ENCODE data around the gene CCDC146.

CCDC146 gene

DNA sequence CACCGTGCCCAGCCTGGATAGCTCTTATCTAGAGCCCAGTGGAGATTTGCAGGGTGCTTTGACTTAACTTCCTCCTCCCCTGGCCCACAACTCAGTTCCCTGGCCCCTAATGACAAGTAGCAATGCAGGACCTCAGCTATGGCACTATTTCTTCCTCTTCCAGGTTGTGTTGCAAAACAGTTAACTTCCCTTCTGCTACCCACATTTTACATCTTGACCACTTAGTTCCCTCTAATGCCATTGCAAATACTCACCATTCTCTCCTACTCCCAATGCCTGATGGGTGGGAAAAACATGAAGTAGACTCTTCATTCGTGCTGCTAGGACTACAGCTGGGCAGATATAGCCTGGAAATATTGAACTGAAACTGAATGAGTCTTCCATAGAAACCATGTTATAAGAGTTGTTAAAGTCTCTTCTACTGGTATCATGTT, 116.3 kb downstream of the CCDC146 start:
- no peak for DNase-seq (ENCODE audit: low spot score)
- Histone ChIP-seq H3K4me1 (ENCODE audit: control insufficient read depth in 2 of 2, insufficient read depth in 1 of 2, low read depth in 1 of 2, low read length in 2 of 2) (peaks cover 2 to 3% of the 10 kb centered on the region in 2 donors), H3K23ac (ENCODE audit: low read depth, low read length, poor library complexity) (no peak overlapping the region), H2BK12ac (ENCODE audit: low read length) (no peak overlapping the region), H4K8ac (ENCODE audit: low read depth, low read length) (no peak overlapping the region), H3K14ac (ENCODE audit: low read length) (no peak overlapping the region), H3K18ac (ENCODE audit: low read length) (no peak overlapping the region), H2BK15ac (ENCODE audit: low read length) (no peak overlapping the region), H3K36me3 (replicated peaks in 1 of 2; ENCODE audit: control insufficient read depth in 2 of 2, insufficient read depth in 2 of 2, low read length in 2 of 2) (no peaks in the 10 kb centered on the region), H3K4me3 (ENCODE audit: low read length in 2 of 2) (no peak overlapping the region), H2BK5ac (ENCODE audit: low read length) (no peak overlapping the region), H3K9me3 (replicated peaks in 1 of 2; ENCODE audit: control insufficient read depth in 2 of 2, insufficient read depth in 1 of 2, low read depth in 1 of 2, low read length in 2 of 2) (no peaks in the 10 kb centered on the region), H2AK5ac (ENCODE audit: low read depth, low read length) (no peak overlapping the region), H3K4ac (ENCODE audit: low read length) (no peak overlapping the region), H3K79me1 (ENCODE audit: low read depth, low read length) (no peaks in the 10 kb centered on the region), H4K91ac (ENCODE audit: low read depth, low read length, poor library complexity) (no peak overlapping the region), H2BK120ac (ENCODE audit: low read depth, low read length) (no peak overlapping the region), H3K4me2 (ENCODE audit: insufficient read depth, low read length, poor library complexity, severe bottlenecking) (no peak overlapping the region), H3K27me3 (ENCODE audit: control insufficient read depth in 3 of 3, insufficient read depth in 3 of 3, low read depth in 1 of 3, low read length in 3 of 3) (peaks cover 0 to 1% (median 0%) of the 10 kb centered on the region in 3 experiments), H2AFZ (ENCODE audit: low read length) (no peak overlapping the region), H3K27ac (replicated peaks; ENCODE audit: low read length) (no peak overlapping the region), H3K9ac (ENCODE audit: low read depth, low read length, poor library complexity) (no peak overlapping the region)
- no CpG with 5 or more reads among the region's 2 CpGs for WGBS, 2 donors (ENCODE audit: extremely low coverage in 2 of 2, insufficient read length in 2 of 2, insufficient replicate concordance in 1 of 2)

GRCh38 chr7:77239471-77239870, 117.1 kb downstream of the CCDC146 start:
- H2AFZ ChIP-seq (ENCODE audit: low read length), result no peak overlapping the region
- no peaks in the 10 kb centered on the region for H3K79me1 ChIP-seq (ENCODE audit: low read depth, low read length)
- no peak overlapping the region for H3K18ac ChIP-seq (ENCODE audit: low read length)
- no peak overlapping the region for H2BK15ac ChIP-seq (ENCODE audit: low read length)
- no peak overlapping the region for H2BK5ac ChIP-seq (ENCODE audit: low read length)
- no peak overlapping the region for H2BK120ac ChIP-seq (ENCODE audit: low read depth, low read length)
- no peak overlapping the region for H3K4ac ChIP-seq (ENCODE audit: low read length)
- H3K9ac ChIP-seq (ENCODE audit: low read depth, low read length, poor library complexity), result no peak overlapping the region
- no peak overlapping the region for H2BK12ac ChIP-seq (ENCODE audit: low read length)
- DNase-seq (ENCODE audit: low spot score), result no peak
- WGBS, 2 donors (ENCODE audit: extremely low coverage in 2 of 2, insufficient read length in 2 of 2, insufficient replicate concordance in 1 of 2), result no CpG with 5 or more reads among the region's 3 CpGs
- H4K91ac ChIP-seq (ENCODE audit: low read depth, low read length, poor library complexity), result no peak overlapping the region
- peaks cover 2 to 3% of the 10 kb centered on the region in 2 donors for H3K4me1 ChIP-seq (ENCODE audit: control insufficient read depth in 2 of 2, insufficient read depth in 1 of 2, low read depth in 1 of 2, low read length in 2 of 2)
- H3K27ac ChIP-seq (replicated peaks; ENCODE audit: low read length), result no peak overlapping the region
- no peak overlapping the region for H4K8ac ChIP-seq (ENCODE audit: low read depth, low read length)
- H3K14ac ChIP-seq (ENCODE audit: low read length), result no peak overlapping the region
- H3K4me3 ChIP-seq (ENCODE audit: low read length in 2 of 2), result no peak overlapping the region
- no peak overlapping the region for H3K4me2 ChIP-seq (ENCODE audit: insufficient read depth, low read length, poor library complexity, severe bottlenecking)
- no peak overlapping the region for H2AK5ac ChIP-seq (ENCODE audit: low read depth, low read length)
- peaks cover 0 to 1% (median 0%) of the 10 kb centered on the region in 3 experiments for H3K27me3 ChIP-seq (ENCODE audit: control insufficient read depth in 3 of 3, insufficient read depth in 3 of 3, low read depth in 1 of 3, low read length in 3 of 3)
- H3K23ac ChIP-seq (ENCODE audit: low read depth, low read length, poor library complexity), result no peak overlapping the region
- H3K36me3 ChIP-seq (replicated peaks in 1 of 2; ENCODE audit: control insufficient read depth in 2 of 2, insufficient read depth in 2 of 2, low read length in 2 of 2), result no peaks in the 10 kb centered on the region
- no peaks in the 10 kb centered on the region for H3K9me3 ChIP-seq (replicated peaks in 1 of 2; ENCODE audit: control insufficient read depth in 2 of 2, insufficient read depth in 1 of 2, low read depth in 1 of 2, low read length in 2 of 2)

- WGBS, 2 donors (ENCODE audit: extremely low coverage in 2 of 2, insufficient read length in 2 of 2, insufficient replicate concordance in 1 of 2), result no CpG with 5 or more reads among the region's 2 CpGs
- no peak overlapping the region for H4K8ac ChIP-seq (ENCODE audit: low read depth, low read length)
Measured at GRCh38 chr7:77242068-77242467, 119.7 kb downstream of the CCDC146 start.

GRCh38 chr7:77242554-77242953, 120.1 kb downstream of the CCDC146 start:
- Histone ChIP-seq H2BK15ac (ENCODE audit: low read length) (no peak overlapping the region), H3K4ac (ENCODE audit: low read length) (no peak overlapping the region), H3K27me3 (ENCODE audit: control insufficient read depth in 3 of 3, insufficient read depth in 3 of 3, low read depth in 1 of 3, low read length in 3 of 3) (peaks cover 0 to 1% (median 0%) of the 10 kb centered on the region in 3 experiments), H3K79me1 (ENCODE audit: low read depth, low read length) (no peaks in the 10 kb centered on the region), H3K9me3 (replicated peaks in 1 of 2; ENCODE audit: control insufficient read depth in 2 of 2, insufficient read depth in 1 of 2, low read depth in 1 of 2, low read length in 2 of 2) (no peaks in the 10 kb centered on the region), H3K36me3 (replicated peaks in 1 of 2; ENCODE audit: control insufficient read depth in 2 of 2, insufficient read depth in 2 of 2, low read length in 2 of 2) (no peaks in the 10 kb centered on the region), H2BK5ac (ENCODE audit: low read length) (no peak overlapping the region), H2AFZ (ENCODE audit: low read length) (no peak overlapping the region), H3K4me3 (ENCODE audit: low read length in 2 of 2) (no peak overlapping the region), H3K27ac (replicated peaks; ENCODE audit: low read length) (no peak overlapping the region), H3K4me2 (ENCODE audit: insufficient read depth, low read length, poor library complexity, severe bottlenecking) (no peak overlapping the region), H4K8ac (ENCODE audit: low read depth, low read length) (no peak overlapping the region), H3K9ac (ENCODE audit: low read depth, low read length, poor library complexity) (no peak overlapping the region), H2BK120ac (ENCODE audit: low read depth, low read length) (no peak overlapping the region), H3K18ac (ENCODE audit: low read length) (no peak overlapping the region), H2AK5ac (ENCODE audit: low read depth, low read length) (no peak overlapping the region), H3K4me1 (ENCODE audit: control insufficient read depth in 2 of 2, insufficient read depth in 1 of 2, low read depth in 1 of 2, low read length in 2 of 2) (peaks cover 0 to 3% of the 10 kb centered on the region in 2 donors), H4K91ac (ENCODE audit: low read depth, low read length, poor library complexity) (no peak overlapping the region), H3K23ac (ENCODE audit: low read depth, low read length, poor library complexity) (no peak overlapping the region), H3K14ac (ENCODE audit: low read length) (no peak overlapping the region), H2BK12ac (ENCODE audit: low read length) (no peak overlapping the region)
- no peak for DNase-seq (ENCODE audit: low spot score)
- WGBS, 2 donors (ENCODE audit: extremely low coverage in 2 of 2, insufficient read length in 2 of 2, insufficient replicate concordance in 1 of 2), result no CpG with 5 or more reads among the region's 2 CpGs

More at GRCh38 chr7:77242068-77242467, 119.7 kb downstream of the CCDC146 start:
- H3K14ac ChIP-seq (ENCODE audit: low read length), result no peak overlapping the region
- H2BK12ac ChIP-seq (ENCODE audit: low read length), result no peak overlapping the region
- H2BK5ac ChIP-seq (ENCODE audit: low read length), result no peak overlapping the region
- DNase-seq (ENCODE audit: low spot score), result no peak
- H3K4me1 ChIP-seq (ENCODE audit: control insufficient read depth in 2 of 2, insufficient read depth in 1 of 2, low read depth in 1 of 2, low read length in 2 of 2), result peaks cover 0 to 3% of the 10 kb centered on the region in 2 donors
- H3K18ac ChIP-seq (ENCODE audit: low read length), result no peak overlapping the region
- no peak overlapping the region for H3K4me3 ChIP-seq (ENCODE audit: low read length in 2 of 2)
- no peak overlapping the region for H2BK15ac ChIP-seq (ENCODE audit: low read length)
- no peak overlapping the region for H2AK5ac ChIP-seq (ENCODE audit: low read depth, low read length)
- no peak overlapping the region for H3K4me2 ChIP-seq (ENCODE audit: insufficient read depth, low read length, poor library complexity, severe bottlenecking)
- no peak overlapping the region for H2AFZ ChIP-seq (ENCODE audit: low read length)
- H3K9ac ChIP-seq (ENCODE audit: low read depth, low read length, poor library complexity), result no peak overlapping the region
- H3K23ac ChIP-seq (ENCODE audit: low read depth, low read length, poor library complexity), result no peak overlapping the region
- H3K9me3 ChIP-seq (replicated peaks in 1 of 2; ENCODE audit: control insufficient read depth in 2 of 2, insufficient read depth in 1 of 2, low read depth in 1 of 2, low read length in 2 of 2), result no peaks in the 10 kb centered on the region
- no peaks in the 10 kb centered on the region for H3K79me1 ChIP-seq (ENCODE audit: low read depth, low read length)
- no peak overlapping the region for H2BK120ac ChIP-seq (ENCODE audit: low read depth, low read length)
- no peaks in the 10 kb centered on the region for H3K36me3 ChIP-seq (replicated peaks in 1 of 2; ENCODE audit: control insufficient read depth in 2 of 2, insufficient read depth in 2 of 2, low read length in 2 of 2)
- no peak overlapping the region for H3K4ac ChIP-seq (ENCODE audit: low read length)
- H3K27ac ChIP-seq (replicated peaks; ENCODE audit: low read length), result no peak overlapping the region
- no peak overlapping the region for H4K91ac ChIP-seq (ENCODE audit: low read depth, low read length, poor library complexity)
- peaks cover 0 to 1% (median 0%) of the 10 kb centered on the region in 3 experiments for H3K27me3 ChIP-seq (ENCODE audit: control insufficient read depth in 3 of 3, insufficient read depth in 3 of 3, low read depth in 1 of 3, low read length in 3 of 3)
